LNCaP clone FGC (cell line): Measurements from ENCODE around the gene SLC15A3.

ENCODE experiments used
- DNase-seq: peaks from one replicate; pipeline ENCODE4 v3.0.0-alpha.2; 2011; ENCODE audit warnings: low read depth
- H3K4me3 ChIP-seq: 2 replicates; pipeline ENCODE4 v1.5.1; 2011; ENCODE audit warnings: mild to moderate bottlenecking, low read depth, low read length, control low read depth
- TF ChIP-seq, protein P1 (sequence below): IDR thresholded peaks from 2 replicates; pipeline ENCODE4 v1.5.1; 2012; ENCODE audit warnings: mild to moderate bottlenecking; ENCODE audit not compliant: control insufficient read depth, insufficient read depth; ENCODE audit errors: extremely low read depth

Gene SLC15A3

DNA sequence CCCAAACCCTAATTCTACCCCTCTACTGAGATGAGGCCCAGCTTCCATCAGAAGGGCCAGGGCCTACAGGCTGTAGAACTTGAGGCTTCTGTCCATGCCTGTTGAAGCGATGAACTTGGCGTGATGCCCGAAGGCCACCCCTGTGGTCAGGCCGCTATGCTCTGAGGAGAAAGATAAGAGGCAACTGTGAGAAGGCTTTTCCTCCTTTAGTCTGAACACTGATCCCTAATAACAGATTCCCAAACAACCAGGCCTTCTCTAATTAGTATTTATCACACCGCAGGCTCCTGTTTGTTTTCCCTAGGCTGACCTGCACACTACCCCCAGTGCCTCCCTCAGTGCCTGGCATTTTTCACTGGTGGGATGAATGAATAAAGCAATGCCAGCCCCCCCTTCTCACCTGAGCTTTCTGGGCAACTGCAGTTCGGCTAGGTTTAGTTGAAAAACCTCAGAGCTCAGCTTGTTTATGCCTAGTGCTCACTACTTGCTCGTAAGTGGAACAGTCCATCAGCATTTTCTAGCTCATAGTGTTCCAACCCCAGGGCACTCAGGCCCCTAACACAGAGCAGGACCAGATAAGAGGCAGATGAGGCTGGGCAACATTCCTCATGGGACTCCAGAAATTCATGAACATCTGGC lies 60.8 kb downstream of the SLC15A3 start:
- DNase-seq = no peak
- no peak overlapping the region for H3K4me3 ChIP-seq
- TF ChIP-seq, protein P1, sequence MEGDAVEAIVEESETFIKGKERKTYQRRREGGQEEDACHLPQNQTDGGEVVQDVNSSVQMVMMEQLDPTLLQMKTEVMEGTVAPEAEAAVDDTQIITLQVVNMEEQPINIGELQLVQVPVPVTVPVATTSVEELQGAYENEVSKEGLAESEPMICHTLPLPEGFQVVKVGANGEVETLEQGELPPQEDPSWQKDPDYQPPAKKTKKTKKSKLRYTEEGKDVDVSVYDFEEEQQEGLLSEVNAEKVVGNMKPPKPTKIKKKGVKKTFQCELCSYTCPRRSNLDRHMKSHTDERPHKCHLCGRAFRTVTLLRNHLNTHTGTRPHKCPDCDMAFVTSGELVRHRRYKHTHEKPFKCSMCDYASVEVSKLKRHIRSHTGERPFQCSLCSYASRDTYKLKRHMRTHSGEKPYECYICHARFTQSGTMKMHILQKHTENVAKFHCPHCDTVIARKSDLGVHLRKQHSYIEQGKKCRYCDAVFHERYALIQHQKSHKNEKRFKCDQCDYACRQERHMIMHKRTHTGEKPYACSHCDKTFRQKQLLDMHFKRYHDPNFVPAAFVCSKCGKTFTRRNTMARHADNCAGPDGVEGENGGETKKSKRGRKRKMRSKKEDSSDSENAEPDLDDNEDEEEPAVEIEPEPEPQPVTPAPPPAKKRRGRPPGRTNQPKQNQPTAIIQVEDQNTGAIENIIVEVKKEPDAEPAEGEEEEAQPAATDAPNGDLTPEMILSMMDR = no peak

DNA sequence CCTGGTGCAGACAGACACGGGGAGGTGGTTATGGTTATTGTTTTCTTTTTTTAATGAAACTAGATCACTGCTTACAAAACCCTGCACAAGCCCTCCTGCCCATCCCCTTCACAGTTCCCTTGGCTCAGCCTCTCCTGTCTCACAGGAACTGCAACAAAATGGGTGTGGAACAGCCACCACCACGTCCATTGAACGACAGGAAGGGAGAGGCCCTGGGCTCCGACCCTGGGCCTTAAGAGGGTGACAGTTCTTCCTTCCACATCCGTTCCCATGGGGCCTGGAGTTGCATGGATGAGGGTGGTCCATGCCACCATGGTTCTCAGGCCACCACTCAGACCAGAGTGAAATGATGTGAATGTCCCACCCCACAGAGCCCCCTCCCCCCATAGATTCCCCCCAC lies 61.3 kb downstream of the SLC15A3 start:
- H3K4me3 ChIP-seq = no peak overlapping the region
- no peak for DNase-seq
- TF ChIP-seq, protein P1 = no peak

DNA sequence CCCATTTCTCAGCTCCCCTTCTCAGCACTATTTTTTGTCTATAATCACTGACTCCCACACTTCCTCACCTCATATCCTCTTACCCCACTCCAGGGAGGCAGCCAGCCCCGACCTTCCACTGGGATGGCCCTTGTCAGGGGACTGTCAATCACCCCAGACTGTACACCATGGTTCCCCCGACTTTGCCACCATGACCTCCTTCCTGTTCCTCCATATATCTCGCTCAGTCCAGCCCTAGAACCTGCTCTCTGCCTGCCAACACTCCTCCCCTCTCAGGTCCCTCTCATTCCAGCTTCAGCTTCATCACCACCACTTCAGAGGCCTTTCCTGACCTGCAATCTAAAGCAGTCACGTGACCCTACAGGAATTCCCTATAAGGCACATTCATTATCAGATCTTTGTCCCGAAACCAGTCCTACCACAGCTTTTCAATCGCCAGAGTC lies 62.1 kb downstream of the SLC15A3 start:
- no peak overlapping the region for H3K4me3 ChIP-seq
- DNase-seq = peak; percentile 70
- TF ChIP-seq, protein P1 = no peak

- no peak for DNase-seq
- TF ChIP-seq, protein P1 = peak; percentile 71
- no peak overlapping the region for H3K4me3 ChIP-seq
These were observed 64.4 kb downstream of the SLC15A3 start for GRCh38 chr11:60887556-60887955.
